Stimulated activated CD4-positive, alpha-beta T cell treated with anti-CD3 and anti-CD28 coated beads, Interleukin-12 subunit alpha, Interleukin-12 subunit beta, amount 100 ng/mL, for 48 hours (primary cell): ENCODE data around the gene MLLT10.

ENCODE experiments used
- DNase-seq, 3 donors: peaks; one replicate each; pipeline ENCODE4 v3.0.0-alpha.2; 2020; ENCODE audit warnings: low read depth in 2 of 3, low spot score in 1 of 3

MLLT10 gene

DNA sequence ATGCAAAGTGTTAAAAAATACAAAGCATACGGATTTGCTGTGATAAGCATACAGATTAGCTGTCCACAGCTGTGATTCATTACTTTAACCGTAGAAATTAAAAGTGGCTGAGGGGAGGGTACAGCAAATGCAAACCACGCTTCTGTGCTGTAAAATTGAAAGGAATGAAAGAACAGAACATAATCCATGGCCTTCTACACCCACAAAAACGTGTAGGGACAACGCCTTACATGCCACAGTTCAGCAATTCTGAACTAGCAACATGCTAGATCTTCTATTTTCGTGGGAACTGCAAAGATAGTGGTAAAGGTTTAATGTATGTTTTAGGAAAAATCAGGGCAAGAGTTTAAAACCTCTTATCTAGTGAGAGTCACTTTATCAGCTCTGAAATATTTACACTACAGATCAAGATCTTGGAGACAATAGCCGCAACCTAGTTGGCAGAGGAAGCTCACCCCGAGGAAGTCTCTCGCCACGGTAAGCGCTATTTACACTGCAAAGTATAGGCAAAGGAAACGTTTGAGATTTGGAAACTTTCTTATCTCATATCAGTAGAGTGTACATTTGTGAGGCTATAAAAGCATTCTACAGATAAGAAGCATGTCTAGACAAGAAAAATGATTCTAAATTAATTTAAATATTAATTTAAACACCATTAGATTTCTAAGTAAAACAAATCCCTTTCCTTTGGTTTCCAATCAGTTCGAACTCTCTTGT is 193.6 kb downstream of the MLLT10 start:
- DNase-seq = no peak

DNA sequence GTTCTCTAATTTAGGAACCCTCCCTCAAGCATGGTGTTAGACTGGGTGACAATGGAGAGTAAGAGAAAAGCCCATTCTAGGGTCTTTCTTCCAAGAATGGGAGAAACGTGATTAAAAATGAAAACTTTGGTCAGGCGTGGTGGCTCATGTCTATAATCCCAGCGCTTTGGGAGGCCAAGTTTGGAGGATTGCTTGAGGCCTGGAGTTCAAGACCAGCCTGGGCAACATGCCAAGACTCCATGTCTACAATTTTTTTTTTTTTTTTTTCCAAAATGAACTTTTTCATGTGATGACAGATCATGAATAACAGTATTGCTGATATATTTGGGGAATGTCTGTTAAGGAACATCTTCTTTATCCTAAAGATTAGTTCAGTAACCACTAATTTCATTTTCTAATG is 194.6 kb downstream of the MLLT10 start:
- DNase-seq = no peak

DNA sequence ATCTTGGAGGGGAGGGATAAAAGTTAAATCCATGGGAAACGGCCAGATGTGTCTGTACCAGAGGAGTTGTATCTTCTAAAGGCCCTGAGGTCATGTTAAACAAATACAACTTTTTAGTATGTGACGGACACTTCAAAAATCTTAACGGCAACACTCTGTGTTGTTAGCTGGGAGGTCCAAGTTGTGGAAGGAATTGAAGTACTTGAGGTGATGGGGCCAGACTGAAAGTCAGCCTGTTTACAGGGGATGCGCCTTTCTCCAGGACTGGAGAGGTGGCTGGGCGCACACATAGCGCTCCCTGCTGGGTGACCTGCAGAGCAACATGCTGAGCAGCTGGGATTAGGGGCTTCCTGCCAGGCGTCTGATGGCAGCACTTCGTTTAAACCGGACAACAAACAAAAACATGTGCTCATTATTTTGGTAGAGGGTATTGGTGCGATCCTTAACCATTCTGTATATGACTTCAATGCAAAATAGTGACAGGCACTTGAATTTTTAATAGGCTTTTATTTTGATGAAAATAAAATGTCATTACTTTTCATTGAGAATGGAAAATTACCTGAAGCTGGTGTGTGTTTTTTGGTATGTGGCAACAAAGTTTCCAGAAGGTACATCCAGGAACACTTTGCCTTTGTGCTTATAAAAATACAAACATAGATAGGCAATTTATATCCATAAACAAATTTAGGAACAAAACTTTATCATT is 198.2 kb downstream of the MLLT10 start:
- peak; percentile 16 to 17 (median 17) for DNase-seq

DNA sequence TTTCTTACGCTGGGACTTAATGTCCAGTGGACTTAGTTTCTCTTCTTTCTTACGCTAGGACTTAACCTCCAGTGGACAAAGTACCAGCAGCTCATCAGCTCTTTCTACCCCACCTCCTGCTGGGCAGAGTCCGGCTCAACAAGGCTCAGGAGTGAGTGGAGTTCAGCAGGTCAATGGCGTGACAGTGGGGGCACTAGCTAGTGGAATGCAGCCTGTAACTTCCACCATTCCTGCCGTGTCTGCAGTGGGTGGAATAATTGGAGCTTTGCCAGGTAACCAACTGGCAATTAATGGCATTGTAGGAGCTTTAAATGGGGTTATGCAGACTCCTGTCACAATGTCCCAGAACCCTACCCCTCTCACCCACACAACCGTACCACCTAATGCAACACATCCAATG is 199.7 kb downstream of the MLLT10 start:
- DNase-seq = no peak

DNA sequence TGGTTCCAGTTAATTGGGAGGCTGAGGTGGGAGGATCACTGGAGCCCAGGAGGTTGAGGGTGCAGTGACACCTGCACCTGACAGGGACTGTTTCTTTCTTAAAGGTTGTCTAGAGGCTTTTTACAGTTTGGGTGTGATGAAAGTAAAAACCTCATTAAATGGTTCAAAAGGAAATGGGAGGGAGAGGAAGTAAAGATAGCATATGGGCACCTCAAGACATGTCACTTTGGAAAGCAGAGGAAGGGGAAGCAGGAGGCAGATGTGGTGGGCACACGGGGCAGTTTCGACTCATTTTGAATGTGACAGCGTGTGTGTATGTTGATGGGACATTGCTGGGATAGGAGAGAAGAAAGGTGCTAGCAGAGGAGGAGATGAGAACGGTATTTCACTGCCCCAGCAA is 203.1 kb downstream of the MLLT10 start:
- no peak for DNase-seq

DNA sequence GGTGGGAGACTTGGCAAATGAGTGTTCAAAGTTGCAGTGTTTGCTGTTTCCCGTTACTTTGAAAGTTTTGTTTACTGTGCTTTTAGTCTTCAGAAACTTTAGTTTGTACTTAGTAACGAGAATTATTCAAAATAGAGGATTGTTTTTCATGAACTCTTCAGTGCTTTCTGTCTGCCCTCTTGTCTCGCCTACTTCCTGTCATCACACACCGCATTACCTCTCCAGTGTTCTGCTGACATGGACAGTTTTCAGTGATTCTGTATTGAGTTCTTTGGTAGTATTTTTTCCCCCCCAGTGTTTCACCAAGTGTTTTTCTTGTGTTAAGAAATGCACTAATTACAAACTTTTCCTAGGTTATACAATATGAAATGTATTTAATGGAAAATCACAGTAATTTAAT is 207.0 kb downstream of the MLLT10 start:
- DNase-seq = no peak

DNA sequence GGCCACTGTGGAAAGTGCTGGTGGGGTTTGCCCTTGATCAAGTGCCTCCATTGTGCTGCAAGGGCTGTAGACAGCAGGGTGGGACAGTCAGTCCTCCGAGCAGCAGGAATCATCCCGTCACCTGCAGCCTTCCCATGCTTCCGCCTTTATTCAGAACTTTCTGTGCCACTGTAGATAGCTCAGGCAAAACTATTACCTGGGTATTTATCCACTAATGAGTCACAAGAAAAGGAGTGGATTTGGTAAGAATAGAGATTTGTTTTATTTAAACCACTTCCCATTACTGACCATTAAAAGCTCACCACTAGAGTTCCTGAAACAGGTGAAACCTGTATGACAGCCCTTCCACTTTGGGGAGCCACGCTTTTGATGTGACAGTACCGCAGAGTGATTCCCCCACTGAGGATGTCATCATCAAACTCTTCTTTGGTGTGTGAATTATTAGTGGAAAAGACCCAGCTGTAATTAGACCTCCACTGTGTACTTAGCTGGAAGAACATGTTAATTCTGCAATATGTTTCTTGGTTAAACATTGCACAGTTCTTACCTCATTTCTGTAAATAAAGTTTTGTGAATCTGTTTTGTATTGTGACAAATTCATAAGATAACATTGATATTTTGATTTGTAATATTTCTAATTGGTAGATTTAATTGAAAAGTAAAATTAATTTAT is 208.8 kb downstream of the MLLT10 start:
- DNase-seq = no peak

DNA sequence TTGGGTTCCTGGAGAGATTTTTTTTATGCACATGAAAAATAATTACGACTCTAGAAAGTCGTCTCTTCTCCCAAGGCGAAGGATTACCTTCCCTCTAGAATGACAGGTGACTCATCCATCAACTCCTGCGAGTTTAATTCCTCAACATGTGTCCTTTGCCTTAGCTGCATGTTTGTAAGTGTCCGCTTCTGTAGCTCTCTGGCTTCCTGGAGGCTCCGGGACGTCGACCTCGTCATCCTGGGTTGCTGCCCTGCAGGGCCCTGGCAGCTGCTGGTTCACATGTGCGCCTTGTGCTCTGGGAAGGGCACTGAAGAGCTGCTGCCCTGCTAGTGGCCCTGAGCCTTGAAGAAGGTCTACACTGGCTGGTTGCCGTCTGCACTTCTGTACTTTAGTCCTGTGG is 210.2 kb downstream of the MLLT10 start:
- no peak for DNase-seq

DNA sequence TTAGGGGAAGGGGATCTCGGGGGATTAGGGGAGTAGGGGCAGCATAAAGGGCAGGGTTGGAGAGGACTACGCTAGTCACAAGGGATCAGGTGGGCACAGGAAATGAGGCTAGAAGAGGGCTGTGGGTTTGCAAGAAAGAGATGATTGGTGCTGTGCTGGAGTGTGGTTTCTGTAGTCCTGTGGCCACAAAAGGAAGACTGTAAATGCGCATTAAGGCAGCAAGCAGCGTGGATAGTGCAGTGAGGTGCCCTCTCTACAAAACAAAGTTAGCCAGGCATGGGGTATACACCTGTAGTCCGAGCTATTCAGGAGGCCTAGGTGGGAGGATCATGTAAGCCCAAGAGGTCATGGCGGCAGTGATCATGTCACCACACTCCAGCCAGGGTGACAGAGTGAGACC is 212.1 kb downstream of the MLLT10 start:
- DNase-seq = no peak

DNA sequence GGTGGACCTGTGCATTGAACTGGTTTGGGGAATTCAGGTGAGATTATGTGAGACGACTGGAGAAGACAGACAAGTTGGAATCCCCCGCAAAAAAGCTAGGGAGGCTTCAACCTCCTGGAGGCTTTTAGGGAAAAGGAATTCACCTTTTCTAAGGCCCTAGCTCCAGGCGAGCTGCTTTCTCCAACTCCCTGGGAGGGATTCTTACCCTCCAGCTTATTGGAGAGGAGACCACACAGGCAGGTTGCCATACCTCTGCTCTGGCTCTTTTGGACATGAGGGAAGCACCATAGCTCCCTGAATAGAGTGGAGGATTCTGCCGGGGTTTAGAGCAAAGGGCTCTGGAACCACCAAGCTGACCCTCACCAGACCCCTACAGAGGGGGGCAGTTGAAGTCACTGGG is 213.8 kb downstream of the MLLT10 start:
- DNase-seq = no peak

DNA sequence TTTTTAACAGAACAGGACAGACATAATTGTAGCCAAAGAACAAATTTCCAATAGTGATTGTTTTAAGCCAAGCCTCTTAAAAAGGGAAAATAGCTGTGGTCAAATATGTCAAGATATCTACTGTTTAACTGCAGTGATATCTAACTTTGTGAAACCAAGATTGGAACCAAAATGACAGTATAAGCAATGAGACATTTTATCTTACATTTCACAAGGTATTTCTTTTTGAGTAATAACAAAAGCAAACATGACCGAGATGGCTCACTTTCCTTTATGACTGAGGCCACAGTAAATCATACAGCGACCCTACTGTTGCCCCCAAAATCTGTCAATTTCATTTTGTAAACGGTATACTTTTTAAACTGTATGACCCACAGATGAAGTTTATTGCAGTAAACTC is 215.8 kb downstream of the MLLT10 start:
- DNase-seq = no peak

DNA sequence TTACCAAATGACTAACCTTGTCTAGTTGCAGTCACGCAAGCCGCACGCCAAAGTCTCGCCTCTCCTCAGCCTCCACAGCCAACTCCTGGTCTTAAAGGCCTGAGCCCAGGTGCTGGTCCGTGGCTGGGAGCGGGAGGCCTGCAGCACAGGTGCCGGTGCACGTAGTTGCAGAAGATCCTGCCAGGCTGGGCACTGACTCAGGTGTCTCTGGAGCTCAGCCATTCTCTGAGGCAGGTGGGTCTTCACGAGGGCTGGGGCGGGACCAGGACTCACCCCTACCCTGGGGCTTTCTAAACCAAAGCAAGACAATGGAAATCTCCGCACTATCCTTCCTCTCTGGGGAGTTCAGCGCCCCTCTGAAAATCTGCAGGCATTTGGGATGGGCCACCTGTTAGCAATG is 216.4 kb downstream of the MLLT10 start:
- DNase-seq = no peak

DNA sequence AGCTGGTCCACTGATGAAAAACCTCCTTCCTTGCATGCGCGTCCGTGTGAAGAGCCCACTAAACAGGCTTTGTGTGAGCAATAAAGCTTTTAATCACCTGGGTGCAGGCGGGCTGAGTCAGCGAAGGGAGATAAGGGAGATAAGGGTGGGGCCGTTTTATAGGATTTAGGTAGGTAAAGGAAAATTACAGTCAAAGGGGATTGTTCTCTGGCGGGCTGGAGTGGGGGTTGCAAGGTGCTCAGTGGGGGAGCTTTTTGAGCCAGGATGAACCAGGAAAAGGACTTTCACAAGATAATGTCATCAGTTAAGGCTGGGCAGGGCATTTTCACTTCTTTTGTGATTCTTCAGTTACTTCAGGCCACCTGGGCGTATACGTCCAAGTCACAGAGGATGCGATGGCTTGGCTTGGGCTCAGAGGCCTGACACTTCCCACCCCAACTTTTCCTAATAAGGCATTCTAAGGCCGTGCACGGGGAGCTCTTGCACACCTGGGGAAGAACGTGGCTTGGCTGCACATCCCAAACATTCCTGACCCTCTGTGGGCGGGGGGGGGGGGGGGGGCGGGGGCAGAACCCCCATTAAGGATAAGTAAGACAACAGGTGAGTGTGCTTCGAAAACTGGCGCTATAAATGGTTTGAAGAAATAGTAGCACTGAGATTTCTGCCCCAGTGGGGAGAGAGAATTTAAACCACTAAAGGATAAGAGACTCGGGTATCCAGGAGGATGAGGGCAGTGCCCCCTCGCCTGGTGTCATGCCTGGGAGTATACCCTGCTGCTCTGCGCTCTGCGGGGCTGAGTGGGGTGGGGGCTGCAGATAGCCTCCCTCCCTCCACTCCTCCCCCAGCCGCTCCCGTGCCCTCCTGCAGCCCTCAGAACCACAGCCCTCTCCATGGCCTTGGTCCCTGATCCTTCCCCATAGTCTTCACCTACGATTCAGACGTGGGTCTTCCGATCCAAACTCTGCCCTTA is 217.6 kb downstream of the MLLT10 start:
- DNase-seq = no peak

DNA sequence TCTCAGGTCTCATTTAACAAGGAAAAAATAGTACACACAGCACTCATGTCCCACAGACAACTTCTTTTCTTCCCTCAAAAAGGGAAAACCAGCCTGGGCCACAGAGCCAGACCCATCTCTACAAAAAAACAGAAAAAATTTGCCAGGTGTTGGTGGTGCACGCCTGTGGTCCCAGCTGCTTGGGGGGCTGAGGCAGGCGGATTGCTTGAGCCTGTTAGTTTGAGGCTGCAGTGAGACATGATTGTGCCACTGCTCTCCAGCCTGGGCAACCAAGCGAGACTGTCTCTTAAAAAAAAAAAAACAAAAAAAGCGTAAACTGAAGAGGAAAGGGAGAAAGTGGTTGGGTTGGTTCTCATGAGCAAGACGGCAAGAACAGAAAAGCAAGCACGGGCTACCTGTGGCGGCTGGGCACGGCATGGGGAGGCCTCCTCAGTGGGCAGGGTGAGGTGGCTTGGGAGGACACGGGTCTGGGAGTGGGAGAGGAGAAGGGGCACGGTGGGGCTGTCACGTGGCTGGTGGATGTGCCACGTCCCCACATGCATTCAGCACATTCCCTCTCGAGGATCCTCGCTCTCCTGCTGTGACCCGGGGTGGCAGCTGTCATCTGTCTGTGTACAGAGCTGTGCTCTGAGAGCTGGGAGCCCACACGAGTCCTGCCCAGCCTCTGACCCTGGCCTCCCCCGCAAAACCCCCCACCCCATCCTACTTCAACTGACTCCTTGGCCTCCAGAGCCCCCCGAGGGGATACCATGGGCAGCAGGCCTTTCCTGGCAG is 219.7 kb downstream of the MLLT10 start:
- DNase-seq = no peak

DNA sequence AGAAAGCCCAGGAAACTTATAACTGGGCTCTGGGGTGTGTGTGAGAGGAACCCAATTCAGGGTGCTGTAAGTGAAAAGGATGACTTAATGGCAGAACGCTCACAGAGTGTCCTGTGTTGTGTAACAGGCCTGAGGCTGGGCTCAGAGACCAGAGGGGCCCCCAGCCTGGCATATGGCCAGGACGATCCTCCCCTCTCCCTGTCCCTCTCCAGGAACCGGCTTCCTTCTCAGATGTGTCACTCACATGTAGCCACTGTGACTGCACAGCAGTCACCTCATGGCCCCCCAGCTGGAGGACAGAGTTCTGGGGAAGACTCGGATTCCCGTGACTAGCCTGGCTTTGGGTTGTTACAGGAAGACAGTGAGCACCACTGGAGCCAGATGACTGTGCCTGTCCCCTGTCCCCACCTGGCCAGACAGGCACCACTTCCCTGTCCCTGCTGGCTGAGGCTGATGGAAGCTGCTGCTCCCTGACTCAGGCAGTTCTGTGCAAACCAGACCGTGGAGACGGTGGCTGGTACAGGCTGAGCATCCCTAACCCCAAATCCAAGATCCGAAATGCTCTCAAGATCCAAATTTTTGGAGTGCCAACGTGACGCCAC is 220.5 kb downstream of the MLLT10 start:
- DNase-seq = no peak

DNA sequence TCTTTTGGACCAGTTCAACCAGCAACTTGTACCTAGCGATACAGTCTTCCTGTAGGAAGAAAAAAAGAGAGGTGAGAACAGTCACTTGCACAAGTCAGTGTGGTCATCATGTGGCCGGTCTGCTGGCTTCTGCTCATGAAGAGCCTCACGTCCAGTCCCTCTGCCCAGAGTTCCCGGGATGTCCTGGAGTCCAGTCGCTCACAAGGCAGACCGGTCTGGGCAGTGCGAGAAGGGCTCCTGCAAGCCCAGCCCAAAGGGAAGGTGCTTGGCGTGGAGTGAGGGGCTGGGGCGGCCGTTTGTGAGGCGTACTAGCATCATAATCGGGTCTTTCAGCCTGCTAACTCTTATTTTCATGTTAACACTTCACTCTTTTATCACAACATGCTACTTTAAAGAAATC is 222.7 kb downstream of the MLLT10 start:
- no peak for DNase-seq

DNA sequence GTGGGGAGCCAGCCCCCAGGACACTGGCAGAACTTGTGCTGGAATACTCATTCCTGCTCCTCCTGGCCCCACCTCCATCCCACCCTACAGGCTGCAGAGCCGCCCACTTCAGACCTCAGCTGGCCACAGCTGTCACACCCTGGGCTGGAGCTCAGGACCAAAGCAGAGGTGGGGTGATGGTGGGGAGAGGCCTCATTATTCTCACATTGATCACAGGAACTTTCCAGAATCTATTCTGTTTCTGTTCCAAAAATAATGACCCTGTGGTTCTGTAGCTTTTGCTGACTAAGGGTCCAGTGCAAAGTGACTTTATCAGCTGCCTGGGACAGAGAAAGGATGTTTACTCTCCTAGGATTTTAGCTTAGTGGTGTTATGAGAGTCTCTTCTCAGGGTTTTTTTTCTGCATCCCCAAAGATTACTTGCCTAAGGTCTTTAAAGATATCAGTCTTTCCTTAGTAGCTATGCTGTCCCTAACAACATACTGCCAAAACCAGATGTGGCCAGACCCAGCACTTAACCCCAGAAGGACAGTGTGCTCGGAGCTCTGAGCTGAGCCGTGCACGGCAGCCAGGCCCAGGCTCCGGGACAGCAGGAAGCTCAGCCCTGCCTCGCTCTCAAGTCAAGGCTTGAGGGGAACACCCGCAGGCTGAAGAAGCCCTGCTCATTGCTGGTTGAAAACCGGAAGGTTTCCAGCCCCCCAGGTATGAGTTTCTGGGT is 223.3 kb downstream of the MLLT10 start:
- no peak for DNase-seq

DNA sequence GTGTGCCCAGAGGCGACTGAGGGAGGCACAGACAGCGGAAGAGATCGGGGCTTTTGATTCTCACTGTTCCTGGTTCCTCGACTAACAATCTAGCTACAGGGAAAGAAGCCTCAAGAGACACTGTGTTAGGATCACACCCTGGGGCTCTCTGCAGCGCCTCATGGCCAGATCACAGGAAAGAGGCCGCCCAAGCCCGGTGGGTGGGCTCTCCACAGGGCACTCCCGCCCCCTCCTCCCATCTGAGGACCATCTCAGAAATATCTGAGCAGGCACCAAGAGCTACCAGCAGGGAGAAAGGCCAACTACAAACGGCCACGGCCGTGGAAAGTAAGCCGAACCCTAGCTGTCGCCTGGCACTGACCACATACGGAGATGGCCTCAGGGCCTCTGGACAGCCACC is 224.2 kb downstream of the MLLT10 start:
- no peak for DNase-seq

DNA sequence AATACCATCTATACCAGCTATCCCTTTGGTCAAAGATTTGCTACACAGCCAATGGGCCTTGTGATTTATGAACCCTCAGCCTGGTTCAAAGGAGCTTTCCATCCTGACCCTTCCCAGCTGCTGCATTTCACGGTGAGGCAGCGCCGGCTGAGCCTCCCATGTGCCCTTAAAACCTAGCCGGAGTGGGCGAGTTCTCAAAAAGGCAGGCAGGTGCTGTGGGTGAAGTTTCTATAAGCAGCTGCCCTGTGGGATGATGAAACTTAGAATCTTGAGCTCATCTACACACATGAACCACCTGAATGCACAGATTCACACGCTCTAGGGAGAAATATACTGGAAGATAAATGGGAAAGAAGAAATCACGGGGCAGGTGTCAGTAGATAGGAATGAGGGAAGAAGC is 224.7 kb downstream of the MLLT10 start:
- DNase-seq = no peak
